Adipocyte (in vitro differentiated cells): ENCODE results near the gene UBE2I.

ENCODE experiments used
- DNase-seq: peaks from one replicate; pipeline ENCODE4 v3.0.0-alpha.2; 2015; ENCODE audit warnings: low read depth
- H3K27me3 ChIP-seq: replicated peaks from 2 replicates; pipeline ENCODE4 v1.7.0; 2013; ENCODE audit warnings: mild to moderate bottlenecking, low read length, moderate library complexity; ENCODE audit not compliant: control insufficient read depth, insufficient read depth
- H3K36me3 ChIP-seq: 2 replicates; pipeline ENCODE4 v1.7.0; 2013; ENCODE audit warnings: low read length, mild to moderate bottlenecking, moderate library complexity; ENCODE audit not compliant: control insufficient read depth, insufficient read depth, severe bottlenecking
- H3K4me1 ChIP-seq: 2 replicates; pipeline ENCODE4 v1.7.0; 2013; ENCODE audit warnings: mild to moderate bottlenecking, low read length, moderate library complexity; ENCODE audit not compliant: control insufficient read depth, insufficient read depth
- H3K4me3 ChIP-seq: 2 replicates; pipeline ENCODE4 v1.7.0; 2013; ENCODE audit warnings: mild to moderate bottlenecking, low read length, moderate library complexity
- H3K9ac ChIP-seq: 2 replicates; pipeline ENCODE4 v1.7.0; 2013; ENCODE audit warnings: mild to moderate bottlenecking, low read length, moderate library complexity
- H3K9me3 ChIP-seq: 2 replicates; pipeline ENCODE4 v1.7.0; 2013; ENCODE audit warnings: mild to moderate bottlenecking, low read length, moderate library complexity; ENCODE audit not compliant: control insufficient read depth

The UBE2I gene

DNA sequence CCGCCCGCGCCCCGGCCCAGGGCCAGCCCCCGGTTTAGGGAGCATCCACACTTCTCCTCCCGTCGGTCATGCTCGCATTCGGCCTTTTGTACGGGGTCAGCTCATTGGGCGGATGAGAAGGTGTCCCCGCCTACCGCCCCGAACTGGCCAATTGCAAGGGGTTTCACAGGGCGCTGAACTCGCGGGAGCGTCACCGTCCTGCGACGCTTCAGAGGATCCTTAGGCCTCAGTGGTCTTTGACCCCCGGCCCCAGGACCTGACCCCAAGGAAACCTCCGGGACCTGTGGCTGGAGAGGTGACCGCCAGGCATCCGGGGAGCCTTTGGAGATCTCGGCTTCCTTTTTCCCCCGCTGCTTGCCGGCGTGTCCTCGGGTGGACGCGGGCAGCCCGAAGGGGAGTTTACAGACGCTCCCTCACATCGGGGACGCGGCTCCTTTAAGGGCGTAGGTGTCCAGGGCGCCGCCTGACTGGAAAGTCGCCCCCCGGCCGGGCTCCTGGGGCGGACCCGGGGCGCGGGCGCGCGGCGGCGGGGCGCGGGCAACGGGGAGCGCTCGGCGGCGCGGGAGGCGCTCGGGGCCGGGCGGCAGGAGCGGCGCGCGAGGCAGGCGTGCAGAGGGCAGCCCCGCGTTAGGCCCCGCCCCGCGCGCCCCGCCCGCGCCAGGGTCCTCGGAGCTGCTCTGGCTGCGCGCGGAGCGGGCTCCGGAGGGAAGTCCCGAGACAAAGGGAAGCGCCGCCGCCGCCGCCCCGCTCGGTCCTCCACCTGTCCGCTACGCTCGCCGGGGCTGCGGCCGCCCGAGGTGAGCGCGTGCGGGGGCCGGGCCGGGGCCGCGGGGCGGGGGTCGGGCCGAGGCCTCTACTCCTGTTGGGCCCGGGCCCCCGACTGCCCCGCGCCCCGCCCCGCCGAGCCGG is at the start of gene UBE2I:
UBE2I (plus strand) TSS at position 660 of the 909 bp plus-strand sequence. CDS start 4,395 bp downstream, outside the sequence.
- peak; percentile 98 for DNase-seq

DNA sequence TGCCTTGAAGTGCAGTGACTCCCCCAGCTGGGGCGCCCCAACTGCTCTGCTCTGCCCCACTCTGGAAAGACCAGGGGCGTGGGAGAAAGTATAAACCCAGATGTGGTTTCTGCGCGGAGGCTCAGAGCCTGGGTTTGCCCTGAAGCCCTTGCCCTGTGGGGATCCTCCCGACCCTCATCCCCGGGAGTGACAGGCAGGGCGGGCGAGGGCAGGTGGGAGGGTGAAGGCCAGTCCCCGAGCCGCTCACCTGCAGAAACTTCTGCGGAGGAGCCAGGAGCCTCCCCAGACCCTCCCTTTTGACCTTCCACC is 49.7 kb upstream of the UBE2I start:
- Histone ChIP-seq H3K4me1 (no peaks in the 10 kb centered on the region), H3K27me3 (peaks cover 31% of the 10 kb centered on the region), H3K9me3 (no peaks in the 10 kb centered on the region), H3K36me3 (no peaks in the 10 kb centered on the region), H3K4me3 (no peak overlapping the region), H3K9ac (no peak overlapping the region)
- no peak for DNase-seq

More for the DNA sequence above, at the start of gene UBE2I:
- peaks cover 7% of the 10 kb centered on the region for H3K36me3 ChIP-seq
- no peaks in the 10 kb centered on the region for H3K9me3 ChIP-seq
- peak within 1 kb of the TSS; percentile 99 for H3K9ac ChIP-seq
- H3K4me1 ChIP-seq = peaks cover 27% of the 10 kb centered on the region
- H3K4me3 ChIP-seq = peak within 1 kb of the TSS; percentile 96
- no peaks in the 10 kb centered on the region for H3K27me3 ChIP-seq

DNA sequence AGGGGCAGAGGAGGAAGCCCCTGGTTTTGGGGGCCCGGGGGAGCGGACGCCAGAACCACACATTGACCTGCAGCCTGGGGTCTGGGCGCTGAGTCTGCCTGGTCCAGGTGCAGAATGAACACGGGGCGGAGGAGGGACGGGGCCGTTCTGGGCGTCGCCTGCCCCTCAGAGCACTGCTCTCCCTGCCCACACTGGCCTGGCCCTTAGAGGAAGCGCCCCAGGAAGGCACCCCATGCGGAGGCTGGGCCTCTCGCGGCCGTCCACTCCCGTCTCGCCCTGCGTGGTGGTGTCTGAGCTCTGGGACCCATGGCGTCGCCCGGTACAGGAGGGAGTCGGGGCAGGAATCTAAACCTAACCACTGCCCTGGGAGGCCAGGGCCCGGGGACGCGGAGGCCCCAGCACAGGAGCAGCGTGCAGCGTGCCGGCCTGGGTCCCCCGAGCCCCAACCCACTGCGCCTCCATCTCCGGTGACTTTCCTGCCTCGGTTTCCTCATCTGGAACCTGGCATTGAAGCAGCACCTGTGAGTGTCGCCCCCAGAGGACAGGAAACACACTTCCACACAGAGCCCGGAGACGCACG is 49.2 kb upstream of the UBE2I start:
- no peak overlapping the region for H3K9ac ChIP-seq
- no peaks in the 10 kb centered on the region for H3K9me3 ChIP-seq
- no peak for DNase-seq
- H3K27me3 ChIP-seq = peaks cover 31% of the 10 kb centered on the region
- no peaks in the 10 kb centered on the region for H3K36me3 ChIP-seq
- no peak overlapping the region for H3K4me3 ChIP-seq
- H3K4me1 ChIP-seq = no peaks in the 10 kb centered on the region

DNA sequence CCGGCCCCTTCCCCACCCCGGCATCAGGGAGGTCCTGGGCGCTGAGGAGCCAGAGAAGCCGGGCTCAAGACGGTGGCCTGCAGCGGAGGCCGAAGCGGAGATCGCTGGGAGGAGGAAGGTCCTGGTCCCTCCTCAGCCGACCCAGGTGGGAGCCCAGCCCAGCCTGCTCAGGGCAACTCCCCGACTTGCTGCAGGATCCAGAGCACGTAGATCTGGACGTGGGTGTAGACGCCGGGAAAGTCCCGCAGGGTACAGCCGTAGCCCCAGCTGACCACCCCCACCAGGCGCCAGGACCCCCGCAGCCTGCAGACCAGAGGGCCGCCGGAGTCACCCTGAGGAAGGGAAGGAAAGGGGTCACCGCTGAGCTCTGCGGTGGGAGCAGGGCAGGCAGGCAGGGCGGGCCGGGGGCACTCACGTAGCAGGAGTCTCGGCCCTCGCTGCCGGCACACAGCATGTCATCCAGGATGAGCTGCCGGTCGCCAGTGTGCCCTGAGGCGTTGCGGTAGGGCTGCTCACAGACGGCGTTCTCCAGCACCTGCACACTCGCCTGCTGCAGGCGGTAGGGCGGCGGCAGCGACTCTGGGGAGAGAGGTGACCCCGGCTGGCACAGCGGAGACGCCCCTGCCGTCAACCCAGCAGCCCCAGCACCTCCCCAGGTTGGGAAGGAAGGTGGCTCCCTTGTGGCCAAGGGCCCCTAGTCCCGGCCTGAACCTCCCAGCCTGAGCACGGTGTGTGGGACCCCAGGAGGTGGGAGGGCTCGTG is 48.1 kb upstream of the UBE2I start:
- DNase-seq = no peak
- H3K4me3 ChIP-seq = no peak overlapping the region
- no peak overlapping the region for H3K9ac ChIP-seq
- H3K36me3 ChIP-seq = no peaks in the 10 kb centered on the region
- H3K4me1 ChIP-seq = no peaks in the 10 kb centered on the region
- H3K9me3 ChIP-seq = no peaks in the 10 kb centered on the region
- H3K27me3 ChIP-seq = peaks cover 31% of the 10 kb centered on the region

DNA sequence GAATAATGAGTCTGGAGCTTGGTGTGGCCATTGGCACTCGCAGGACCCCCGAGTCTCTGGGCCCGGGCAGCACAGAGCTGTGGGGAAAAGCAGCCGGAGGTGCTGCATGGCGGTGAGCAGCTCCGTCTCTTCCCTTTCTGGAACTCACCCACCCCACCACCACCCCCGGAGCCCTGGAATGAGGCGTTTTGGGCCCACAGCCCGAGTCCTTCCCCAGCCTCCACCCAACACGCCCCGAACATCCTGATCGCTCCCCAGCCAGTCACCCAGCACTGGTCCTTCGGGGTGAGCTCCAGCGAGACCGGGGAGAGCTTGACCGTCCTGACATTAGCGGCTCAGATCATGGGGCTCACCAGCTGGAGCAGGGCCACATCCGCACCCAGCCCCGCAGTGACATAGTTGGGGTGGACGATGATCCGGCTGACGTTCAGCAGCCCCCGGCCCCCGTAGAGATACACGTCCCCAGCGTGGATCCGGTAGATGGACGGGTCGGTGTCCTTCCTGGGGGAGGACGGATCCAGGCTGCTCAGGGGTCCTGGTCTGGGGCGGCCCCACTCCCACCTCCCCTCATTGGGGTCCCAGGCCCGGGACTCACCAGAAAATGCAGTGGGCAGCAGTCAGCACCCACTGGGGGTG is 47.1 kb upstream of the UBE2I start:
- no peak for DNase-seq
- Histone ChIP-seq H3K9me3 (no peaks in the 10 kb centered on the region), H3K4me1 (no peaks in the 10 kb centered on the region), H3K36me3 (no peaks in the 10 kb centered on the region), H3K4me3 (no peak overlapping the region), H3K9ac (no peak overlapping the region), H3K27me3 (peaks cover 25% of the 10 kb centered on the region)

DNA sequence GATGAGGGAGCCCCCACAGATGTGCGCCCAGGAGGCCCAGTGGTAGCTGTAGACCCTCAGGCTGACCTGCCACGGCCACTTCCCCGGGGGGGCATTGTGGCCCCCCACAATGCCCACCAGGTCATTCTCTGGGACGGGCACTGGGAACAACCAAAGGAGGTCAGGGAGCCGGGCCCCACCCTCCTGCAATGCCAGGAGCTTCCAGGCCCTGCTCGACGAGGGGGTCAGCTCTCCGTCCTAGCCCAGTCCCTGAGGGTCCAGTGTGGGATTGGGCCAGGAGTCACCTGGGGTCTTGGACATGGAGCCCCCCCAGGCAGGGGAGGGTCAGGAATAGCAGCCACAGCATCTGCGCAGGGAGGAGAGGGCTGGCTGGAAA is 46.6 kb upstream of the UBE2I start:
- Histone ChIP-seq H3K4me1 (no peaks in the 10 kb centered on the region), H3K9ac (no peak overlapping the region), H3K27me3 (peaks cover 25% of the 10 kb centered on the region), H3K4me3 (no peak overlapping the region), H3K36me3 (no peaks in the 10 kb centered on the region), H3K9me3 (no peaks in the 10 kb centered on the region)
- DNase-seq = no peak

DNA sequence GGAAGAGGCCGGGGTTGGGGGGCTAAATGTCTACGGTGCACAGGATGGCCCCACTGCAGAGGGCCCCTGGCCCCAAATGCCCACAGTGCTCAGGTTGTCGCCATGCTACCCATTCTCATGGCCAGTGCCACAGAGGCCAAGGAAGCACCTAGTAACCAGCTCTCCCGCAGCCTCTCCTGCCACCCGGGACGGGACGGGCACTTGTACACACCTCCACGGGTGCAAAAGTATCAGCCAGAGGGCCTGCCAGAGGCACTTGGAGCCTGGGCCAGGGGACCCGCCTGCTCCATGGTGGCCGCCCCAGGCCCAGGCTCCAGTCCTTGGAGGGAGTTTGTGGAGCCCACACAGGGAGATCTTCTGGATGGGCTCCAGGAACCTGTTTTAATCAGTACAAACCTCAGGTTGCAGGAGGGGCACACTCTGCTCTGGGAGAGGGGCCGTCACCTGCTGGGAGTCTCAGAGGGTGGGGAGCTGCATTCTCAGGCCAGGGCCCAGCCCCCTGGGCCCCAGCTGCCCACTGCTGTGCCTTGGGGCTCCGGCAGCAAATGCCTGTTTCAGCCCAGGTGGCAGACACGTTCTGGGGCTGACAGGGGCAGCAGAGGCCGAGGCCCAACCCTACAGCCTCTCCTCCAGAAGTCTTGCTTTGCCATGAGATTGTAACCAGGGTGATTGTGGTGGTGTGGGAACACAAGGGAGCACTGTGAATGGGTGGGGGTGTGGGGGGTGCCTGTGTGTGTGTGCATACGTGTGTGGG is 45.7 kb upstream of the UBE2I start:
- no peaks in the 10 kb centered on the region for H3K9me3 ChIP-seq
- H3K27me3 ChIP-seq = peaks cover 25% of the 10 kb centered on the region
- H3K4me1 ChIP-seq = no peaks in the 10 kb centered on the region
- no peak overlapping the region for H3K4me3 ChIP-seq
- H3K9ac ChIP-seq = no peak overlapping the region
- no peak for DNase-seq
- H3K36me3 ChIP-seq = no peaks in the 10 kb centered on the region

DNA sequence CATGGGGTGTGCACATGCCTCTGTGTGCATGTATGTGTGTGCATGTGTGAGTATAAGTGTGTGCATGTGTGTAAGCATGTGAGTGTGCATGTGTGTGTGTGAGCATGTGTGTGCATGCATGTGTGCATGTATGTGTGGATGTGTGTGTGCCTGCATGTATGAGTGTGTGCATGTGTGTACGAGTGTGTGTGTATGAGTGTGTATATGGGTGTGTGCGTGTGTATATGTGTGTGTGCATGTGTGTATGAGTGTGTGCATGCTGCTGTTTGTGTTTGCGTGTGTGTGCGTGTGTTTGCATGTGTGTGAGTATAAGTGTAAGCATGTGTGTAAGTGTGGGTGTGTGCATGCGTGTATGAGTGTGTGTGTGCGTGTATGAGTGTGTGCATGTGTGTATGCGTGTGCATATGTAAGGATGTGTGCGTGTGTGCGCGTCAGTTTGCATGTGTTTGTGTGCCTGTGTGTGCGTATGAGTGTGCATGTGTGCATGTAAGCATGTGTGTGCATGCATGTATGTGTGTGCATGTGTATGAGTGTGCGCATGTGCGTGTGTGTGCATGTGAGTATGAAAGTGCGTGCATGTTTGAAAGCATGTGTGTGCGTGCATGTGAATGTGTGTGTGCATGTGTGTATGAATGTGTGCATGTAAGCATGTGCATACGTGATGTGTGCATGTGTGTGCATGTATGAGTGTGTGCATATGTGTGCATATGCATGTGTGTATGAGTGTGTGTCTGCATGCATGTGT is 44.9 kb upstream of the UBE2I start:
- Histone ChIP-seq H3K27me3 (peaks cover 20% of the 10 kb centered on the region), H3K4me1 (no peaks in the 10 kb centered on the region), H3K9me3 (no peaks in the 10 kb centered on the region), H3K36me3 (no peaks in the 10 kb centered on the region), H3K4me3 (no peak overlapping the region), H3K9ac (no peak overlapping the region)
- no peak for DNase-seq

DNA sequence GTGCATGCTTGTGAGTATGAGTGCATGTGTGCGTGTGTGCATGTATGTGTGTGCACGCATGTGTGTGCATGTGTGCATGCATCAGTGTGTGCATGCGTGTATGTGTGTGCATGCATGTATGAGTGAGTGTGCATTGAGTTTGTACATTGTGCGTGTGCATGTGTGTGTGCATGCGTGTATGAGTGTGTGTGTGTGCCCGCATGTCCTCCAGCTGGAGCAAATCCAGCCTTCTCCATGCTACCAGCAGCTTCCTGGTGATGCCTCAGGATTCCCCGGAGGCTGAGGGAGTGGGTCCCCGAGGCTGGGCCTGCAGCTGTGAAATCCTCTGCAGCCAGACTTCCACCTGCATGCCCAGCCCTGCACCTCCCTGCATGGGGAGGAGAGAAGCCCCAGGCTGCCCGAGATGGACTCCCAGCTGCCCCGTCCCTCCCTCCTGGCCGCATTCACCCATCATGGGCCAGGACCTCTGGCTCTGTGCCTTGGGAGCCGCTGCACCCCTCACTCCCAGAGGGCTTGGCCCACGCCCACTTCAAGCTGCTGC is 44.3 kb upstream of the UBE2I start:
- Histone ChIP-seq H3K9ac (no peak overlapping the region), H3K4me1 (no peaks in the 10 kb centered on the region), H3K4me3 (no peak overlapping the region), H3K27me3 (peaks cover 23% of the 10 kb centered on the region), H3K36me3 (no peaks in the 10 kb centered on the region), H3K9me3 (no peaks in the 10 kb centered on the region)
- no peak for DNase-seq

DNA sequence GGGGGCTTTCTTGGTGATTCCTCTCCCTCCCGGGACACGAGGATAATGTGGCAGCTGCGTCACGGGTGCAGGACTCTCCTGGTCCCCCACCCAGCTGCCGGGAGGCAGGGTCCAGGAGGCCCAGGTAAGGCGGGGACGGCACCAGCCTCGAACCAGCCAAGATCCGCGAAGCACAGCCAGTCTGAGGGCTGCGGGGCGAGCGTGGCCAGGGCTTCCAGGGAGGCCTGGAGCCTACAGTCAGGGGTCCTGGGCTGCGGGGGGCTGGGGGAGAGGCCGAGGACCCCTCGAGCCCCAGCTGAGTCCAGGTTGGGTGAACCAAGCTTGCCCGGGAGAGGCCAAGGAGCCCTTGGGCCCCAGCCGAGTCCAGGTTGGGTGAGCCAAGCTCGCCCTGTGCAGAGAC is 43.6 kb upstream of the UBE2I start:
- Histone ChIP-seq H3K27me3 (peaks cover 27% of the 10 kb centered on the region), H3K36me3 (no peaks in the 10 kb centered on the region), H3K9me3 (no peaks in the 10 kb centered on the region), H3K4me1 (no peaks in the 10 kb centered on the region), H3K9ac (no peak overlapping the region), H3K4me3 (no peak overlapping the region)
- DNase-seq = no peak
